Testis (tissue), 3 donors: ENCODE data around the gene GNG2. TPM values are rescaled to one million over a fixed set of nuclear protein-coding genes. Genes with fewer than 3 reads are reported as not detected.

Source experiments
- DNase-seq: peaks from one replicate; pipeline ENCODE4 v3.0.0-alpha.2; 2019
- H3K27ac ChIP-seq, 2 donors: fragments of 200-600 bp; sonication (generic); one replicate each; pipeline ENCODE4 v1.5.1; 2019
- H3K27me3 ChIP-seq: fragments of 200-600 bp; sonication (generic); one replicate; pipeline ENCODE4 v1.5.1; 2019
- H3K36me3 ChIP-seq: fragments of 200-600 bp; sonication (generic); one replicate; pipeline ENCODE4 v1.5.1; 2017; ENCODE audit warnings: low read depth; ENCODE audit errors: missing control alignments
- H3K4me1 ChIP-seq: fragments of 200-600 bp; sonication (generic); one replicate; pipeline ENCODE4 v1.5.1; 2019
- H3K4me3 ChIP-seq, 2 donors: fragments of 200-600 bp; sonication (generic); one replicate each; pipeline ENCODE4 v1.5.1; 2017 to 2019
- H3K9me3 ChIP-seq: fragments of 200-600 bp; sonication (generic); one replicate; pipeline ENCODE4 v1.5.1; 2017
- CTCF ChIP-seq, 3 experiments: fragments of 450-650 bp in 2 of 3; fragments of 200-600 bp in 1 of 3; sonication (generic) in 1 of 3; IDR thresholded peaks; one replicate each; pipeline ENCODE4 v1.5.1; 2016 to 2019; ENCODE audit warnings: antibody characterized with exemption in 3 of 3, mild to moderate bottlenecking in 2 of 3, moderate library complexity in 1 of 3
- POLR2A ChIP-seq: fragments of 450-650 bp; IDR thresholded peaks from one replicate; pipeline ENCODE4 v1.6.1; 2017; ENCODE audit warnings: antibody characterized with exemption, mild to moderate bottlenecking, moderate library complexity
- WGBS, 2 donors: methylation state at CpG; one replicate each; pipeline ENCODE4 v1.1.5; 2018; 5-methylcytosine and 5-hydroxymethylcytosine counted together
- intact Hi-C: fragments of 100-400 bp; cut with DNase I; formaldehyde crosslinking; loops from one replicate; pipeline ENCODE4 v1.15.1; 2023; ENCODE audit warnings: low total_unique reads
- polyA plus RNA-seq: library from polyadenylated mRNA; stranded (reverse); fragments of 350-450 nt; fragmentation: Illumina TruSeq; extraction: RNeasy Lipid Tissue Mini Kit (QIAGEN cat#74804); gene quantifications from one replicate; pipeline ENCODE4 v1.2.3, GENCODE V29; 2014; ENCODE audit warnings: low read depth, low replicate concordance; ENCODE audit not compliant: insufficient read depth
- total RNA-seq, 2 donors: library from RNA; depleted of rRNA; stranded (reverse); fragments of >200 nt; gene quantifications; one replicate each; pipeline ENCODE4 v1.2.3, GENCODE V29; 2016

GNG2 gene
- total and polyA plus RNA-seq, 3 donors from 2014 or later: 248 to 312 (median 250) TPM

DNA sequence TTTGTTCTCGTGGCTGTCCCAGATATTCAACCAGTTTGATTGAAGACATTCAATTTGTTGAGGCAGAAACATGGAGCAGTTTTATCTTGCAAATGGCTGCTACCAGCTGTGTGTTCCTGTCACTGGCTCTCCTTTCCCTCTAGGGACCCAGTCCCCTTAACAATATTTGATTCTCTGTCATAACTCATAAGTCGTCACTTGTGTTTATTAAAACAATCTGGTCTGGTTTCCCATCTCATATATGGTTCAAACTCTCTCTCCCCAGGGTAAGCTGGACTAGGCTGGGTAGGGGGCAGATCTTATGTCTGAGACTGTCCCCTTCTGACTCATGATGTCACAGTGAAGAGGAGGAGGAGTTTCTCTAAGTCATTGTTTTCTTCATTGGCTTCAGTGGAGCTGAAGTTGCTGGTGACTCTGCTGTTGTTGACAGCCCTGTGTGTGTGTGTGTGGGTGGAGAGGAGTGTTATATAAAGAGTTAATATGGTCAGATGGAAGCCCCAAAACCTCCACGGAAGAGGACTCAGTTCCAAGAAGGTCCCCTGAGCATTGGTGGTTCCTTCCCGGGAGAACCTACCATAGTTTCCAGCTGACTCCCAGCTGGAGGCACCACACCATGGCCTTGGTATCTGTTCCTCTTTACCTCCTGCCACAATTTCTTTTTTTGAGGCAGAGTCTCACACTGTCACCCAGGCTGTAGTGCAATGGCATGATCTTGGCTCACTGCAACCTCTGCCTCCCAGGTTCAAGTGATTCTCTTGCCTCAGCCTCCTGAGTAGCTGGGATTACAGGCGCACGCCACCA is 16.1 kb upstream of the GNG2 start:
- Histone ChIP-seq H3K27ac (no peak overlapping the region), H3K27me3 (no peaks in the 10 kb centered on the region), H3K9me3 (no peaks in the 10 kb centered on the region), H3K4me3 (no peak overlapping the region), H3K4me1 (no peaks in the 10 kb centered on the region), H3K36me3 (no peaks in the 10 kb centered on the region)
- TF ChIP-seq POLR2A (no peak), CTCF (IDR thresholded peaks at IDR 0.05) (no peak)
- intact Hi-C loops: no loop called here
- no peak for DNase-seq
- 71 to 72% methylated on average over 6 of the region's 6 CpGs for WGBS, 2 donors

GRCh38 chr14:51845811-51846210 is 14.6 kb upstream of the GNG2 start:
- WGBS, 2 donors: 83 to 91% methylated on average over 3 of the region's 3 CpGs
- Histone ChIP-seq H3K9me3 (no peaks in the 10 kb centered on the region), H3K27me3 (no peaks in the 10 kb centered on the region), H3K4me1 (no peaks in the 10 kb centered on the region), H3K4me3 (no peak overlapping the region), H3K27ac (no peak overlapping the region), H3K36me3 (no peaks in the 10 kb centered on the region)
- intact Hi-C loops: no loop called here
- TF ChIP-seq CTCF (IDR thresholded peaks at IDR 0.05): no peak
- TF ChIP-seq POLR2A: no peak
- DNase-seq: no peak

DNA sequence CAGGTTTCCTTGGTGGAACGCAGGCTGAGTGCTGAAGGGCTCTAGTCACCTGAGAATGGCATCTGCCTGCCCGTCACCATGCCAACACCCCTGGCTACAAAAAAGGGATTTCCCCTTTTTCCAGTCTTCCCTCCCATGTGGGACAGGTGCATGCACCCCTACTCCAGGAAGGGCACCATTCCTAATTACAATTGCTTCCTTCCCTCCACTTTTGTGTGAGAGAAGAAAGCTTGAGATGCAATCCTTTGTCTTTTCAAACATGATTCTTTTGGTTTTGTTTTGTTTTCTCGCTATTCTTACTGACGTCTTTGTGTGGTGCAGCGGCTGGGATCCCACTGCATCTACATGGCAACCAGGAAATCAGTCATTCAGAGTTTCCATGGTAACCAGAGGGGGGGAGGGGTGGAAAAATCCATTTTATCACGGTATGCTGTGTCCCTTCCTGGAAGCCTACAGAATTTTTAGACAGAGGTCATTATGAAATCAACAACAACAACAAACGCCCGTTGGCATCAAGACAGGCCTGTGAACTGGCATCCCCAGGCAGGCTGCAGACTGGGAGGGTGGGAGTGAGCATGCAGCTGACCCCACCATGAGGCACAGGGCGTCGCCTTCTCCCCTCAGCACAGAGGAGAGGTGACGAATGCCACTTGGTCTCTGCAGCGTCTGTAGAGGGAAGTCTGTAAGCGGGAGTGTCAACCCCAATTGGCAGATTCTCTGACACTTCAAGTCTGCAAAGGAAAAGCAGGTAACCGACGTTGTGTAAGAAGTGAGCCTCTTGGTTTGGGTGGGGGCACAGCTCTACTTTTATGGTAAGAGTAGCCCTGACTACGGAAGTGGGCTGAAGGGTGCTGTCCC is 13.6 kb upstream of the GNG2 start:
- WGBS, 2 donors: 26 to 32% methylated on average over 16 of the region's 16 CpGs
- intact Hi-C loops: no loop called here
- Histone ChIP-seq H3K36me3 (no peaks in the 10 kb centered on the region), H3K4me3 (peak overlapping the region in 1 of 2 donors; percentile 7), H3K9me3 (no peaks in the 10 kb centered on the region), H3K4me1 (no peaks in the 10 kb centered on the region), H3K27me3 (no peaks in the 10 kb centered on the region), H3K27ac (no peak overlapping the region)
- peak; percentile 36 for DNase-seq
- TF ChIP-seq CTCF (IDR thresholded peaks at IDR 0.05) (no peak), POLR2A (no peak)

- Histone ChIP-seq H3K27ac (no peak overlapping the region), H3K27me3 (no peaks in the 10 kb centered on the region), H3K9me3 (no peaks in the 10 kb centered on the region), H3K36me3 (no peaks in the 10 kb centered on the region), H3K4me3 (peak overlapping the region in 1 of 2 donors; percentile 7), H3K4me1 (no peaks in the 10 kb centered on the region)
- WGBS, 2 donors: 65 to 81% methylated on average over 4 of the region's 4 CpGs
- intact Hi-C loops: no loop called here
- TF ChIP-seq CTCF (IDR thresholded peaks at IDR 0.05) (no peak), POLR2A (no peak)
- DNase-seq: no peak
Measured at GRCh38 chr14:51847489-51847796, 13.0 kb upstream of the GNG2 start.
